A673 (cell line): ENCODE results near the gene BRD9. TPM values are rescaled to one million over a fixed set of nuclear protein-coding genes. Genes with fewer than 3 reads are reported as not detected.

Source experiments
- BruUV-seq: library from RNA; stranded (reverse); fragments of 400-500 nt; replicated peaks from 2 replicates; lab custom pipeline; 2021; lab: Mats Ljungman, UMichigan
- CTCF ChIA-PET: fragments of 300-600 bp; sonication (Branson Sonifier 250); formaldehyde crosslinking; loops from one replicate; lab custom pipeline; 2022; ENCODE audit warnings: antibody characterized with exemption; lab: Charles Lee
- POLR2A ChIA-PET: fragments of 300-600 bp; sonication (Branson Sonifier 250); formaldehyde crosslinking; loops from one replicate; lab custom pipeline; 2022; ENCODE audit warnings: antibody characterized with exemption; ENCODE audit not compliant: low non-redundant PET; lab: Charles Lee
- DNase-seq: peaks from one replicate; pipeline ENCODE4 v3.0.0-alpha.2; 2015; ENCODE audit warnings: low spot score
- H3K27ac ChIP-seq: fragments of 200-600 bp; sonication (generic); 2 replicates; pipeline ENCODE4 v1.5.1; 2016; ENCODE audit warnings: mixed run types, low read depth, mild to moderate bottlenecking, mixed read lengths, antibody characterized with exemption, low read length; ENCODE audit not compliant: poor library complexity, severe bottlenecking
- H3K27me3 ChIP-seq: fragments of 200-600 bp; sonication (generic); replicated peaks from 2 replicates; pipeline ENCODE4 v1.6.1; 2017; ENCODE audit warnings: mixed run types, low read depth, mild to moderate bottlenecking, mixed read lengths, antibody characterized with exemption, low read length; ENCODE audit not compliant: insufficient read depth, poor library complexity
- H3K36me3 ChIP-seq: fragments of 200-600 bp; sonication (generic); 2 replicates; pipeline ENCODE4 v1.6.1; 2016; ENCODE audit warnings: mixed run types, mild to moderate bottlenecking, mixed read lengths, antibody characterized with exemption, low read length; ENCODE audit not compliant: insufficient read depth, poor library complexity, severe bottlenecking
- H3K4me1 ChIP-seq: fragments of 200-600 bp; sonication (generic); 2 replicates; pipeline ENCODE4 v1.6.1; 2017; ENCODE audit warnings: mixed run types, mild to moderate bottlenecking, mixed read lengths, antibody characterized with exemption, low read length; ENCODE audit not compliant: insufficient read depth, poor library complexity, severe bottlenecking
- H3K4me3 ChIP-seq: fragments of 200-600 bp; sonication (generic); 2 replicates; pipeline ENCODE4 v1.5.1; 2016; ENCODE audit warnings: low read depth, mixed run types, mild to moderate bottlenecking, mixed read lengths, low read length; ENCODE audit not compliant: poor library complexity, severe bottlenecking
- H3K9me3 ChIP-seq: fragments of 200-600 bp; sonication (generic); 2 replicates; pipeline ENCODE4 v1.6.1; 2016; ENCODE audit warnings: mixed run types, low read depth, mild to moderate bottlenecking, mixed read lengths, antibody characterized with exemption, low read length; ENCODE audit not compliant: poor library complexity, severe bottlenecking
- EZH2 ChIP-seq: fragments of 200-600 bp; sonication (generic); IDR thresholded peaks from 2 replicates; pipeline ENCODE4 v1.6.1; 2017; ENCODE audit warnings: borderline replicate concordance, low read depth, mild to moderate bottlenecking, mixed read lengths, antibody characterized with exemption, low read length; ENCODE audit not compliant: poor library complexity, severe bottlenecking
- intact Hi-C: fragments of 100-400 bp; cut with micrococcal nuclease; formaldehyde crosslinking; loops from one replicate; pipeline ENCODE4 v1.10.0; 2022; ENCODE audit not compliant: unreplicated experiment
- total RNA-seq: library from RNA; stranded (reverse); gene quantifications from 2 replicates; pipeline ENCODE4 v1.2.3, GENCODE V29; 2021
- TF ChIP-seq, protein P1 (sequence below): fragments of 300-800, 200-600 bp; sonication (generic); conservative IDR thresholded peaks from 2 replicates; pipeline ENCODE4 v1.5.1; 2017; ENCODE audit warnings: low read depth, mild to moderate bottlenecking, antibody characterized with exemption, low read length, moderate library complexity, mixed read lengths

The BRD9 gene
- total RNA-seq, 1 experiment from 2014 or later = 73.7 TPM

- CTCF ChIA-PET = no interaction called here
- BruUV-seq = no TSS peak
- POLR2A ChIA-PET = no interaction called here
- intact Hi-C loops = no loop called here
- Histone ChIP-seq H3K4me3 (no peak overlapping the region), H3K36me3 (no peaks in the 10 kb centered on the region), H3K27ac (no peak overlapping the region), H3K9me3 (no peaks in the 10 kb centered on the region), H3K4me1 (no peaks in the 10 kb centered on the region), H3K27me3 (no peaks in the 10 kb centered on the region)
- DNase-seq = no peak
- TF ChIP-seq, protein P1, sequence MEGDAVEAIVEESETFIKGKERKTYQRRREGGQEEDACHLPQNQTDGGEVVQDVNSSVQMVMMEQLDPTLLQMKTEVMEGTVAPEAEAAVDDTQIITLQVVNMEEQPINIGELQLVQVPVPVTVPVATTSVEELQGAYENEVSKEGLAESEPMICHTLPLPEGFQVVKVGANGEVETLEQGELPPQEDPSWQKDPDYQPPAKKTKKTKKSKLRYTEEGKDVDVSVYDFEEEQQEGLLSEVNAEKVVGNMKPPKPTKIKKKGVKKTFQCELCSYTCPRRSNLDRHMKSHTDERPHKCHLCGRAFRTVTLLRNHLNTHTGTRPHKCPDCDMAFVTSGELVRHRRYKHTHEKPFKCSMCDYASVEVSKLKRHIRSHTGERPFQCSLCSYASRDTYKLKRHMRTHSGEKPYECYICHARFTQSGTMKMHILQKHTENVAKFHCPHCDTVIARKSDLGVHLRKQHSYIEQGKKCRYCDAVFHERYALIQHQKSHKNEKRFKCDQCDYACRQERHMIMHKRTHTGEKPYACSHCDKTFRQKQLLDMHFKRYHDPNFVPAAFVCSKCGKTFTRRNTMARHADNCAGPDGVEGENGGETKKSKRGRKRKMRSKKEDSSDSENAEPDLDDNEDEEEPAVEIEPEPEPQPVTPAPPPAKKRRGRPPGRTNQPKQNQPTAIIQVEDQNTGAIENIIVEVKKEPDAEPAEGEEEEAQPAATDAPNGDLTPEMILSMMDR = no peak
- TF ChIP-seq EZH2 = no peak
Measured at GRCh38 chr5:819078-819477, 73.5 kb downstream of the BRD9 start.

DNA sequence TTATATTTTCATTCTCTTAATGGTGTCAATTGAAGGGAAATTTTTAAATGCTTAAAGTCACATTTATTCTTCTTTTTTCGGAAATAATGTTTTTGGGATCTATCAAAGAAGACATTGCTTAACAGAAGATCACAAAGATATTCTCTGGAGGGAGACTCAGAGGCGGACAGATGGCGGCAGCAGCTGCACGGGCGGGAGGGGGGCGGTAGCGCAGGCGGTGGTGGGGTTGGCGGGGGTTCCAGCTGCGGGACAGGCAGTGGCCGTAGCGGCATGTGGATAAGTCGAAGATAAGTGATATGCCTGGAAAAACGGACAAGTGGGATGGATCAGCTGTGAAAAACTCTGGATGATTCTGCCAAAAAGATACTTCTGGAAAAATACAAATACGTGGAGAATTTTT lies 76.4 kb downstream of the BRD9 start:
- no peaks in the 10 kb centered on the region for H3K4me1 ChIP-seq
- H3K4me3 ChIP-seq = no peak overlapping the region
- TF ChIP-seq, protein P1 = no peak
- TF ChIP-seq EZH2 = no peak
- POLR2A ChIA-PET = no interaction called here
- no peaks in the 10 kb centered on the region for H3K9me3 ChIP-seq
- no peaks in the 10 kb centered on the region for H3K36me3 ChIP-seq
- H3K27me3 ChIP-seq = no peaks in the 10 kb centered on the region
- H3K27ac ChIP-seq = no peak overlapping the region
- CTCF ChIA-PET = no interaction called here
- BruUV-seq = no TSS peak
- intact Hi-C loops = no loop called here
- DNase-seq = no peak

- no peaks in the 10 kb centered on the region for H3K9me3 ChIP-seq
- CTCF ChIA-PET = no interaction called here
- BruUV-seq = no TSS peak
Measured at GRCh38 chr5:815449-815848, 77.2 kb downstream of the BRD9 start.

More at GRCh38 chr5:815449-815848, 77.2 kb downstream of the BRD9 start:
- Histone ChIP-seq H3K27ac (no peak overlapping the region), H3K27me3 (no peaks in the 10 kb centered on the region), H3K4me3 (no peak overlapping the region), H3K36me3 (no peaks in the 10 kb centered on the region), H3K4me1 (no peaks in the 10 kb centered on the region)
- POLR2A ChIA-PET = no interaction called here
- no peak for TF ChIP-seq EZH2
- TF ChIP-seq, protein P1 = no peak
- no peak for DNase-seq
- intact Hi-C loops = no loop called here

Other genes with a start within 250 kb of the BRD9 start
- gene TPPP, start 199.4 kb downstream of the BRD9 start, total RNA-seq = 0.09 and 0.19 TPM in 2 replicates
- gene ZDHHC11B, start 108.1 kb downstream of the BRD9 start, total RNA-seq = 1.3 and 1.6 TPM in 2 replicates
- 45.5 and 47.3 TPM in 2 replicates for gene ZDHHC11, start 41.8 kb downstream of the BRD9 start, total RNA-seq
- 64.6 and 69.1 TPM in 2 replicates for gene TRIP13, start 83 bp upstream of the BRD9 start, total RNA-seq
- gene NKD2, start 116.0 kb upstream of the BRD9 start, total RNA-seq = 22.9 and 23.5 TPM in 2 replicates
- 45.2 and 55.5 TPM in 2 replicates for gene SLC12A7, start 219.3 kb upstream of the BRD9 start, total RNA-seq